ENCODE measurements around the gene SDCCAG8.

The SDCCAG8 gene

GRCh38 chr1:243488459-243489157 lies 232.8 kb downstream of the SDCCAG8 start:
- TF ChIP-seq CTCF (IDR thresholded peaks at IDR 0.05) = no peak

GRCh38 chr1:243489158-243489527 lies 233.3 kb downstream of the SDCCAG8 start:
- TF ChIP-seq CTCF (IDR thresholded peaks at IDR 0.05) = no peak

- no peak for TF ChIP-seq CTCF (IDR thresholded peaks at IDR 0.05)
Measured at GRCh38 chr1:243489681-243490546, 234.1 kb downstream of the SDCCAG8 start.

GRCh38 chr1:243490748-243491686 lies 235.2 kb downstream of the SDCCAG8 start:
- no peak for TF ChIP-seq CTCF (IDR thresholded peaks at IDR 0.05)

- no peak for TF ChIP-seq CTCF (IDR thresholded peaks at IDR 0.05)
Measured at GRCh38 chr1:243493156-243494129, 237.6 kb downstream of the SDCCAG8 start.

GRCh38 chr1:243494741-243495431 lies 239.0 kb downstream of the SDCCAG8 start:
- no peak for TF ChIP-seq CTCF (IDR thresholded peaks at IDR 0.05)
